Chondrocyte (in vitro differentiated cells): ENCODE data around the gene SLC34A3. TPM values are rescaled to one million over a fixed set of nuclear protein-coding genes. Genes with fewer than 3 reads are reported as not detected.
A peak's percentile ranks its signal among the peaks of the same experiment; 100 is the strongest.

ENCODE experiments used
- DNase-seq: peaks from one replicate; pipeline ENCODE4 v3.0.0; 2021; ENCODE audit warnings: mixed read lengths, low spot score
- H3K27ac Mint-ChIP-seq: one replicate; pipeline ENCODE4 v1.8.0; 2021; ENCODE audit warnings: mild to moderate bottlenecking, moderate library complexity, mixed read lengths; ENCODE audit not compliant: unreplicated experiment
- H3K27me3 Mint-ChIP-seq: 2 replicates; pipeline ENCODE4 v1.8.0; 2021; ENCODE audit warnings: low read depth, mixed read lengths
- H3K36me3 Mint-ChIP-seq: 2 replicates; pipeline ENCODE4 v1.8.0; 2021; ENCODE audit warnings: low read depth, mixed read lengths
- H3K4me1 Mint-ChIP-seq: 2 replicates; pipeline ENCODE4 v1.8.0; 2021; ENCODE audit warnings: low read depth, mild to moderate bottlenecking, mixed read lengths
- H3K4me3 Mint-ChIP-seq: one replicate; pipeline ENCODE4 v1.8.0; 2021; ENCODE audit warnings: mild to moderate bottlenecking, moderate library complexity, mixed read lengths; ENCODE audit not compliant: unreplicated experiment
- H3K9me3 Mint-ChIP-seq: 2 replicates; pipeline ENCODE4 v1.8.0; 2021; ENCODE audit warnings: low read depth, mixed read lengths
- total RNA-seq: library from RNA; stranded (reverse); gene quantifications from 3 replicates; pipeline ENCODE4 v1.2.1, GENCODE V29; 2021
- TF ChIP-seq, protein P1 (sequence below): fragments of 200-600 bp; sonication (generic); IDR thresholded peaks from 2 replicates; pipeline ENCODE4 v1.5.0; 2021; ENCODE audit warnings: antibody characterized with exemption, mild to moderate bottlenecking, moderate library complexity

Gene SLC34A3
- total RNA-seq, 1 donor from 2014 or later: not detected

DNA sequence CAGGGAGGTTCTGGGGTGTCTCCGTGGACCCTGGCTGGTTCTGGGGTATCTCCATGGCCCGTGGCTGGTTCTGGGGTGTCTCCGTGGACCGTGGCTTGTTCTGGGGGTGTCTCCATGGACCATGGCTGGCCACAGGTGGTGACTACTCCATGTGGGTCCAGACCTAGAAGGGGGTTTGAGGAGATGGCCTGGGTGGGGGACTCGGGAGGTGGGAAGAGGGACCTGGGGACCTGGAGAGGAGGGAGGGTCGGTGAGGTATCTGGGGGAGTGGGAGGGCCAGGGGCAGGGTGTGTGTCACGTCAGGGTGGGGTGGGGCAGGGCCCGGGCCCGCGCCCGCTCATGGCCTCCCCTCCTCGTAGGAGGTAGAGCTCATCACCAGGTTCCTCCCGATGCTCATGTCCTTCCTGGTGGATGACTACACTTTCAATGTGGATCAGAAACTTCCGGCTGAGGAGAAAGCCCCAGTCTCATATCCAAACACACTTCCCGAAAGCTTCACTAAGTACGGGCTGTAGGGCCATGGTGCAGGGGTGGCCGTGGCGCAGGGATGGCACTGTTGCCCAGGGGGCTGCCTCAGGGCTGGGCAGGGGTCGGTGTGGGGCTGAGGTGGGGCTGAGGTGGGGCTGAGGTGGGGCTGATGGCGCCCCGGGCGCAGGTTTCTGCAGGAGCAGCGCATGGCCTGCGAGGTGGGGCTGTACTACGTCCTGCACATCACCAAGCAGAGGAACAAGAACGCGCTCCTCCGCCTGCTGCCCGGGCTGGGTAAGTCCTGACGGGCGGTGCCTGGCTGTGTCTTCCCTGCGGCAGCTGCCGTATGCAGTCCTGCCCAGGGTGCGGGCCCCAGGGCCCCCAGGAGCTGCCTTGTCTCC is 36.1 kb downstream of the SLC34A3 start:
- no peaks in the 10 kb centered on the region for H3K9me3 Mint-ChIP-seq
- TF ChIP-seq, protein P1, sequence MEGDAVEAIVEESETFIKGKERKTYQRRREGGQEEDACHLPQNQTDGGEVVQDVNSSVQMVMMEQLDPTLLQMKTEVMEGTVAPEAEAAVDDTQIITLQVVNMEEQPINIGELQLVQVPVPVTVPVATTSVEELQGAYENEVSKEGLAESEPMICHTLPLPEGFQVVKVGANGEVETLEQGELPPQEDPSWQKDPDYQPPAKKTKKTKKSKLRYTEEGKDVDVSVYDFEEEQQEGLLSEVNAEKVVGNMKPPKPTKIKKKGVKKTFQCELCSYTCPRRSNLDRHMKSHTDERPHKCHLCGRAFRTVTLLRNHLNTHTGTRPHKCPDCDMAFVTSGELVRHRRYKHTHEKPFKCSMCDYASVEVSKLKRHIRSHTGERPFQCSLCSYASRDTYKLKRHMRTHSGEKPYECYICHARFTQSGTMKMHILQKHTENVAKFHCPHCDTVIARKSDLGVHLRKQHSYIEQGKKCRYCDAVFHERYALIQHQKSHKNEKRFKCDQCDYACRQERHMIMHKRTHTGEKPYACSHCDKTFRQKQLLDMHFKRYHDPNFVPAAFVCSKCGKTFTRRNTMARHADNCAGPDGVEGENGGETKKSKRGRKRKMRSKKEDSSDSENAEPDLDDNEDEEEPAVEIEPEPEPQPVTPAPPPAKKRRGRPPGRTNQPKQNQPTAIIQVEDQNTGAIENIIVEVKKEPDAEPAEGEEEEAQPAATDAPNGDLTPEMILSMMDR: no peak
- no peak overlapping the region for H3K27ac Mint-ChIP-seq
- no peak for DNase-seq
- no peaks in the 10 kb centered on the region for H3K27me3 Mint-ChIP-seq
- H3K4me1 Mint-ChIP-seq: peaks cover 38% of the 10 kb centered on the region
- peaks cover 12% of the 10 kb centered on the region for H3K36me3 Mint-ChIP-seq
- no peak overlapping the region for H3K4me3 Mint-ChIP-seq

DNA sequence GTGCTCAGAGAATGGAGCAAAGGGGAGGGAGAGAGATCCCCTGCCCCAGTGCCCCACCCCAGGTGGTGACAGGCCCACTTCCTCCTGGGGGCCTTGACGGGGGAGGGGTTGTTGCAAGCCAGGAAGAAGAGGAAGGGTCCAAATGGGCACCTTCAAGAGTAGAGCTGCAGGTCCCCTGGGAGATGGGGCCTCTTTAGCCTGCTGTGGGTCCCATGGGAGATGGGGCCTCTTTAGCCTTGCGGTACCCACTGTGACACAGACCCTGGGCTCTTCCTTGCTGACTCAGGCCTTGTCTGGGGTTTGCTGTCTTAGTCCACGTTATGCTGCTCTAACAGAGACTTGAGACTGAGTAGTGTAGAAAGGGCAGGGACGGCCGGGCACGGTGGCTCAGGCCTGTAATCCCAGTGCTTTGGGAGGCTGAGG is 37.2 kb downstream of the SLC34A3 start:
- no peaks in the 10 kb centered on the region for H3K27me3 Mint-ChIP-seq
- peaks cover 12% of the 10 kb centered on the region for H3K36me3 Mint-ChIP-seq
- peak overlapping the region; percentile 71 for H3K27ac Mint-ChIP-seq
- TF ChIP-seq, protein P1: no peak
- no peaks in the 10 kb centered on the region for H3K9me3 Mint-ChIP-seq
- H3K4me1 Mint-ChIP-seq: peaks cover 38% of the 10 kb centered on the region
- no peak for DNase-seq
- no peak overlapping the region for H3K4me3 Mint-ChIP-seq

DNA sequence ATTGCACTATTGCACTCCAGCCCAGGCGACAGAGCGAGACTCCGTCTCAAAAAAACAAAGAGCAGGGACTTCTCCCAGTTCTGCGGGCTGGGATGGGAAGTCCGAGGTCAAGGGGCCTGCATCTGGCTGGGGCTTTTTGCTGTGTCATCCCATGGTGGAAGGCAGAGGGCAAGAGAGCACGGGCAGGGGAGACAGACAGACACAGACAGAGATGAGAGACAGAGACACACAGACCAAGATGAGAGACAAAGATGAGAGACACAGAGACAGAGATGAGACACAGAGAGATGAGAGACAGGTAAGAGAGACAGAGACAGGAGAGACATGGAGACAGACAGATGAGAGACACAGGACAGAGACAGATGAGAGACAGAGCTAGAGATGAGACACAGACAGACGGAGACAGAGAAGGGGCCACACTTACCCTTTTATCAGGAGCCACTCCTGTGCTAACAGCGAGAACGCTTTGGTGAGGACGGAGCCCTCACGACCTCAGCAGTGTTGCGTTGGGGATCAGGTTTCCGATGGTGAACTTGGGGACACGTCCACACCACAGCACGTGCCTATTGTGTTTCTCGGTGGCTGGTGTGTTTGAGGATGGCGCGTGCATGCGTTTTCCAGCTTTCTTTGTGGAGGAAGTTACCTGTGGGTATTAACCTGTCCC is 38.0 kb downstream of the SLC34A3 start:
- Mint-ChIP-seq H3K27ac (peak overlapping the region; percentile 71), H3K4me3 (no peak overlapping the region), H3K4me1 (peaks cover 38% of the 10 kb centered on the region), H3K36me3 (peaks cover 16% of the 10 kb centered on the region), H3K27me3 (no peaks in the 10 kb centered on the region), H3K9me3 (no peaks in the 10 kb centered on the region)
- DNase-seq: no peak
- TF ChIP-seq, protein P1: no peak

DNA sequence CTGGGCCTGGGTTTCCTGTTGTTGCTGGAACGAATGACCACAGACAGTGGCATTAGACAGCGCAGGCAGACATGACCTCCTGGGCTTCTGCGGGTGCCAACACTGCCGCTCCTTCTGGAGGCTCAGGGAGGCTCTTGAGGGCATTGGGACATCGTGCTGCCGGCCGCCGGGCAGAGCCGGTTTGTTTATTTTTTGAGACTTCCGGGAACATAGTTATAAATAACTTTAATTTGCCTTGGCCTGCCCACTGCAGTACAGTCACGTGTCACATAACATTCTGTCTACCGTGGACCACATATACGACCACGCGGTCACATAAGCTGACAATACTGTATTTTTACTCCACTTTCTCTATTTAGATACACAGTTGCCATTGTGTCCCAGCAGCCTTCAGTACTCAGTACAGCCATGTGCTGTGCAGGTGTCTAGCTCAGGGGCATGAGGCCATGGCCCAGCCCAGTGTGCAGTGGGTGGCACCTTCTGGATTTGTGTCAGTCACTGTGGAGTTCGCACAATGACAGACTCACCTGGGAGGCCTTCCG is 38.6 kb downstream of the SLC34A3 start:
- H3K27me3 Mint-ChIP-seq: no peaks in the 10 kb centered on the region
- no peak overlapping the region for H3K4me3 Mint-ChIP-seq
- H3K4me1 Mint-ChIP-seq: peaks cover 40% of the 10 kb centered on the region
- no peak for DNase-seq
- TF ChIP-seq, protein P1: no peak
- peaks cover 16% of the 10 kb centered on the region for H3K36me3 Mint-ChIP-seq
- no peaks in the 10 kb centered on the region for H3K9me3 Mint-ChIP-seq
- H3K27ac Mint-ChIP-seq: peak overlapping the region; percentile 71
